IPS-NIHi7 (cell line): Measurements from ENCODE around the gene MAML3.

ENCODE experiments used
- DNase-seq: peaks from one replicate; pipeline ENCODE4 v3.0.0; 2012; ENCODE audit warnings: mixed read lengths; ENCODE audit errors: extremely low spot score

Gene MAML3

DNA sequence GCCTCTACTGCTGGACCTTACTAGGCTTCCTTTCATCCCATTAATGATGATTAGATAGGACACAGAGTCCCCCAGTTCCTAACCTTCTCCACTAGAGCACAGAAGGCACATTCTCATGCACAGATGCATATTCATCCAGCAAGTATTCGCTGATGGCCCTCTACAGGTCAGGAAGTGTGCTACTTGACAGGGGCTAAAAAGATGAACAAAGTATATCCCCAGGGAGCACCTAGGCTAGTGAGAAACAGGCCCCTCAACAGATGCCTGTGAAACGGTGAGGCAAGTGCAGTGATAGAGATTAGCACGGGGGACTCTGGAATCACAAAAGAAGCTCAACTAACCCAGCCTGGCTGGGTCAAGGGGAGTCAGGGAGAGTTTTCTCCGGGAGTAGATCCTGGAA, 392.5 kb downstream of the MAML3 start:
- DNase-seq = peak; percentile 34

DNA sequence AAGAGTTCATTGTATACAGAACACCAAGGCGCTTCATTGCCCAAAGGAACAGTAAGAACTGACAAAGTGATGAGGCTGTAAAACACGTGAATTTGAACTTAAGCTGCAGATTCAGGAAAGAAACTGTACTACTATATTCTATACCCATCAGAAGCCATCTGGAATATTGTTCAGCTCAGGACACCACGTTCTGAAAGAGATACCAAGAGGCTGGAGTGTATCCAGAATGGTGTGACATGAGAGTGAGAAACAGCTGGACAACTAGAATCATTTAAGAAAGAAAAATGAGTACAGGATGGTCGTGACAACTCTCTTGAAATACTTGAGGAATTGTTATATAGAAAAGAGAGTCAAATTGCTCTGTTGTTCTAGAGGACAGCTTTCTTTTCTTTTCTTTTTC, 393.4 kb downstream of the MAML3 start:
- no peak for DNase-seq

DNA sequence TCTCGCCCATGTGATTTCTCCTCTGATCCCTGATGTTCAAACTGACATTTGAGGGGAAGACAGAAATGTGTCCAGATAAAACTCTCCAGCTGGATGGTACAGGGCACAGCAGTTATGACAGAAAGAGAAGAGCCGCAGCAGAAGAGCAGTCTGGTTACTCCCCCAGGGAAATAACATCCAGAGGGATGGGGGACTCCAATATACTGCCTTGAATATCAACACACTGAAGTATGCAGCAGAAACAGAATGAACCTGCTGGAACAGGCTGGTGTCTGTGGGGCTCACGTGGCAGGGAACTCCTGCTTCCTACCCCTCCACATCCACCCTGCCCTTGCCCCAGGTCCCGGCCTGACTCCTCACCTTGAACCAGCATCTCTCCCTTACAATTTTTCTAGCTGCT, 394.9 kb downstream of the MAML3 start:
- no peak for DNase-seq

DNA sequence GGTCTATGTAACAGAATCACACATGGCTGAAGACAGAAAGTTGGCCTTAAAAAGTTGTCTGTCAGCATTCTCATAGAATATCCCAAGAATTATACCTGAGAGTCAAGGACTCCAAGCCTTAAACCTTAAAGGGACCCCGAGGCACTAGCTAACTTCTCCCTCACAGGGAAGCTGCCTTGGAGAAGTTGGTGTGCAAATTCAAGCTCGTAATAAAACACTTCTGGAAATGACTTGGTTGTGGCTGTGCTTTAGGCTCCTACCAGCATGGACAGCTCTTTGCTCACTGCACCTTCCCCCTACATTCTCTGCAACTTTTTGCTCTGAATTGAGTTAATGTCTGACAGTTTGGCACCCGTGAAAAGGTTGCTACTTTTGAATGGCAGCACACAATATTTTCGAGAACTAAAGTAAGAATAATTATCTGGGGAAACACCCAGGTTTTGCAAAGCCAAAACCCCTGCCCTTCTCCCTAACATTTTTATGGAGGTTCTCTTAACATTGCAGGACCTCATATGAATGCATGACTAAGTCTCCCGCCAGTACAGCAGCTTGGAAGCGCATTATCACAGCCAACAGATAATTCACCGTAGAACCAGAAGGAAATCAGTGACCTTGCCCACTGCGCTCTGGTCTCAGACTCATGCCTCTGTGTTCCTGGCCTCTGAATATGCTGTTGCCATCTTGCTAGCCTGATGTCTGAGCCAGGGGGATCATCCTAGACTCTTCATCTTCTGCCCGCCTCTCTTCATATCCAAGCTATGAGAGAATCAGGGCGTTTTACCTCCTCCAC, 397.4 kb downstream of the MAML3 start:
- no peak for DNase-seq

DNA sequence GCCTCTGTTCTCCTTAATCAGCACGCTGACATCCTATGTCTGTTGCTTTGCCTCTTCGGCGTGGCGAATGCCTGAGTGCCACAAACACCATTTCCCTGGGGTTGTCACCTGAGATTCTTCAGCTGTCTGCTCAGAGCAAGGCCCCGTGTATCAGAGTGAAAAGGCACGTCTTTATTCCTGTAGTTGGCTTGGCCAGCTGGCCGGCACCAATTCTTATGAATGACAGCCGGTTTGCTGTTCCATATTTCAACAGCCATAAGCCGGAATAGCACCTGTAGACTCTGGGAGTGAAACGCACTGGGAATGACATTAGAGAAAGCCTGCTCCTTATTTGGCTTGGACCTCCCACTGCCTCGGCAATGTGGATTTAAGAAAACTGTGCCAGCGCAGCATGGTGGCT, 399.0 kb downstream of the MAML3 start:
- DNase-seq = no peak

DNA sequence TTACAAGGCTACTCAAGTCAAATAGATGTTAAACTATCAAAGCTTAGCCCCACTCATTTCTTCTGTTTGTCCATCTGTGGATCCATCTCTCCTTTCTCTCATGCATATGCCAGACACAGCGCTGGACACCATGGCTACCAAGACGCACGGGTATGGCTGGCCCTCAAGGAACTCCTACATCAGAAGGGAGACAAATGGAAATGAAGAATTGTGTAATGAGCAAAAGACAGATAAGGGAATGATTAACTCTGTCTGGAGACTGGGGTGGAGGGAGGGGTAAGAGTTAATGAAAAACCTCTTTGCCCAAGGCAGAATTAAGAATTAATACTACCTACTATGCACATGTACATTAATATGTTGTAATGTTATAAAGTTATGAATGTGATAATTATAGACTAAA, 400.3 kb downstream of the MAML3 start:
- DNase-seq = no peak

DNA sequence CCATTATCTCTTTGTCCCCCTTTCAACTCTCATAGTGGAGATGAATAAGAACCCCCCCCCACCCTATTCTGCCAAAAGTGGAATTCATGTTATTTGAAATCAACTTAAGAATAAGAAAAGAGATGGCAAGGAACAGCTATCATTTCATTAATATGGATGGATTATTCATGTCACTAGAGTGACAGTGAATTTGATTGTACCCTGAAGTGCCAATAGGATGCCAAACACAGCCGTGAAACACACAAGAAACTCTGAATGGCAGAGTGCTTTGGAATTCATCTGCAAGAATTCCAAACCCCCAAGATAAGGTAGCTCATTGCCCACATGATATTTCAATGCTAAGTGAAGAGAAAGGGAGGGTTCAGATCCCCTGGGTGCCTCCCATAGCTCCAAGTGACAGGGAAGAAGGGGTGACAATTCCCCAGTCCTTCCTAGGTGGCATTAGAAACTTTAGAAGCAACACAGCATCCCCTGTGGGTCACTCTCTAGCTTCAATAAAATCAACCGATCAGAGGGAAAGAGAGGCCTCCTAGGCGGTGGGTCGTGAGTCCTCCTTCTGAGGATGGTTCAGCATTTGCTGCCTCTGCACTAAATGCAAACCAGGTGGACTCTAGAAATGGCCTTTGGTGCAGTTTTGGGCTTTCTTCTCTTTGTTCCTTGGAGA, 404.0 kb downstream of the MAML3 start:
- no peak for DNase-seq

DNA sequence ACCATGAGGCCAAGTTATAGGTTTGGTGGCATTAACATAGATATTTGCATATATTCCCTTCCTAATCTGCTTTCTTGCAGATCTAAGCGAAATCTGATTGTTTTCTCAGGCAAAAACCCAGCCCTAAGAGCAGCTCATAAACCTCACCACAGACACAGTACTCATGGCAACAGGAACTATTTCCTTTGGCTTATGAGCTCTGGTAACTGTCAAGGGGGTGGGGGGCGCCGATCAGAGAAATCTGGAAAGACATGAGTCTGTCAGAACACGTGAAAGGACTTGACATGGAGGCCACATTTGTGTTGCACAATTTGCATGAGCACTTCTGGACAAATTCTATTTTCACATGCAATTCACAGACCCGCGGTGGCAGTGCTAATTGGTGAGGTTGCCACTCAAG, 404.6 kb downstream of the MAML3 start:
- DNase-seq = no peak

DNA sequence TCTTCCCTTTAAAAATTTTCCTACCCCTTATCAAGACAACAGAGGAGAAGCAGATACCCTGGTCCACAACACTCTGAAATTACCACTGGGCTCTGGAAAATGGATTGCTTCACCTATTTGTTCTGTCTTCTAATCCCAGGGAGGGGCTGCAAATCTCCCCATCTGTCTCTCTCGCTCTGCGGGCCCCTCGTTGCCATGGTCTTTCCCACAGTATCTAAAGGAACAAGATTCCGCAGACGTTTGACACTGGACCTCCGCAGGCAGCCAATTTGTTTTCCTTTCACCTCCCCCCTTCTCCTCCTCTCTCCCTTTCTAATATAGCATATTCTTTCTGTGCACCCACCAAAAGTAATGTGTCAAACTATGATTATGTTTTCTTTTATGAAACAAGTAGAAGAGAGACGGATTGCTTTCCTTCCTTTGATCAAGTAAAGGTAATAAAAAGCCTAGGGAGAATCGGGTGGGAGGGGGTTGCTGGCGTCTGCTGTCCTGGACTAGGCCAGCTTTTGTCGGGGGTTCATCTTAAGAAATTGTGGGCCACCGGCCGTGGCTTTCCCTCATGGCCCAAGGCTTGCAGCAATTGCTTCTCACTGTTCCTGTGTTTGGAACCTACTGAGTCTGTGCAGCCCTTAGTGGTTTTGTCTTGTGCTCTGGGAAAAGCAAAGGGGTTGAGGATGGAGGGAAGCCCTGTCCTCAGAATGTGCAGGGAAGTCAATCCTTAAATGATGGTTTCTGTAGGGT, 407.4 kb downstream of the MAML3 start:
- no peak for DNase-seq

DNA sequence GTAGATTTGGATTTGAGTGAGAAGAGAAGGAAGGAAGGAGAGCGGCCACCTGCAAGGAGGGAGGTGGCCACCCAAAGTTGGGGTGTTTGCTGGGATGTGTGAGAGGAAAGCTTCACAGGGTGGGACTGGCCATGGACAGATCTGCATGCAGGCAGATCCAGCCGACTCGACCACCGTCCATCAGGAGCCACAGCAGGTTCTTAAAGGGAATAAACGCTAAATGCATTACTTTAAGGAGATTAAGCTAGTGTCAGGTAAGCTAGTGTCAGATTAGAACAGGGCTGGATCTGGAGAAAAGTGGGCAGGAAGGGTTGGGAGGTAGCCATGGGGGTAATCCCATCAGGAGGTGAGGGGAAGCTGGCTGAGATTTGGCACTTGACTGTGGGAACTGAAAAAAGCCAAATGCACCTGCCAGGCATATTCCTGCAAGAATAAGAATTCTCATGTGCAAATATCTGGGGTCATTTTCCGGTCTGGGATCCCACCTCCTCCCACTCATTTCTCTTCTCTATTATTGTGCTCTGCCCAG, 408.8 kb downstream of the MAML3 start:
- no peak for DNase-seq

DNA sequence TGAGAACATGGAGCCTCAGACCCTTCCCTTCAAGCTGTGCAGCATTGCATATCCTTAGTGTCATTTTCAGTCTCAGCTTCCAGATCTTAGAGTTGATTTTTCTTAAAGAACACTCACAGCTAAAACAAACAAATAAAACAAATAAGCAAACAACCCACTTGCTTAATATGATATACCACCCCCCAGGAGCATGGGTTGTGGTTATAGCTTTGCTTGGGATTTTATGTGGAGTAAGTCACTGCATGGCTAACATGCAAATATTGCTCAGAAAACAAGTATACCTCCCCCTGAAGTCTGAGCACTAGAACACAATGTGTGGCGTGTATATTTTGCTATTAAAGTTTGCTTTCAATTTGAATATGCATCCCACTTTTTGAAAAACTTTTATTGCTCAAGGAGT, 409.8 kb downstream of the MAML3 start:
- no peak for DNase-seq

DNA sequence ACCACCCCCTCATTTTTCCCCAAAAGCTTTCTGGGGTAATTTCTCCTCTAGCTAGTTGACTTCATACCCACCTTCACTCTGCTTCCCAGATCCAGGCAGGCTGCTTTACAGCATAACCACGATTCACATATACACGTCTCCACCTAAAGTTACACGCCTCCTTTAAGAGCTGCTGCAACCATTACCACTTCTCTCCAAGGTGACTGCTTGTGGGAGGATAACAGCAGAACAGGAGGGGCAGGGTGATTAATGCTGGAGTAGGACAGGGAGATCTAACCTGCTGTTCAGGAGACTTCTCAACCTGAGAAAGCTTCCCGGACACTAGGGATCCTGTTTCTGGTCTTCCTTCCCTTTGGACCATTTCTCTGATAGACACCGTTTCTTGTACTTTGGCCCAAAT, 411.0 kb downstream of the MAML3 start:
- DNase-seq = no peak

DNA sequence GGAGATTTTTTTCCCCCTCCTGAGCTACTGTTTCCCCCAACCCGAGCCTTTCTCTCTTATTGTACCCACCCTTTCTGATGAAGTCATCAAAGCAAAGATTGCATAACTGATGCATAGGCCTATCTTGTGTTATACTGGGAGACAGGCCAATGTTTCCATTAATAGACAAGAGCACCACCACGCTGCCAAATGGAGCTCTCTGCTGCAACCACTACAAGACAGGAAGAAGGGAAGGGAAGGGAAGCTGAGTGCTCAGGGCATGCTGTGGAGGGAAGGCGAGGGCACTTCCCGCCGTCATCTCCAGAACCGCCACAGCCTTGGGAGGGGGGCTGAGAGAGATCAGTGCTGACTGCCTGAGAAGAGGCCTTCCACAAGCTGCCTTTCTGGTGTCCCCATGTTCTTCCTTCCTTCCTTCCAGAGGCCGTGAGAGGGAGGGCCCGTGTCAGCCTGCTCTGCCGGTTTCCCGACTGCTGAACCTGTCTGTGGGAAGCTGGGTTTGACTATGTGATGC, 413.4 kb downstream of the MAML3 start:
- DNase-seq = no peak

DNA sequence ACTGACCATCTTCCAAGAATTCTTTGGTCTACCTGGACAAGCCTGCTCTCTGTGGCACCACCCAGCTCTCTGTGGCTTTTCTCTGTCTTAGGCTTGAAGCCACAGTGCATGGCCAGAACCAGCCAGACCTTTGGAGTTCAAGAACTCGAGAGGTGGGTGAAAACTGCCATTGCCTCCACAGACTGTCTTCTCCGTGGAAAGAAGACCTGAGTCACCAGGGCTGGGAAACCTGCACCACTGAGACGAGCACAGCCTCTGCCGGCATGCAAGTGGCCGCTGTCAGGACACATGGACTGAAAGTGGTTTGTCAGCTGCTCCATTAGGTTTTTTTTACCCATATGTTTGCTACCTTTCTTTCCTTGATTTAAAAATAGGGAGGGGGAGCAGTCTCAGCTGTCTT, 413.9 kb downstream of the MAML3 start:
- no peak for DNase-seq

DNA sequence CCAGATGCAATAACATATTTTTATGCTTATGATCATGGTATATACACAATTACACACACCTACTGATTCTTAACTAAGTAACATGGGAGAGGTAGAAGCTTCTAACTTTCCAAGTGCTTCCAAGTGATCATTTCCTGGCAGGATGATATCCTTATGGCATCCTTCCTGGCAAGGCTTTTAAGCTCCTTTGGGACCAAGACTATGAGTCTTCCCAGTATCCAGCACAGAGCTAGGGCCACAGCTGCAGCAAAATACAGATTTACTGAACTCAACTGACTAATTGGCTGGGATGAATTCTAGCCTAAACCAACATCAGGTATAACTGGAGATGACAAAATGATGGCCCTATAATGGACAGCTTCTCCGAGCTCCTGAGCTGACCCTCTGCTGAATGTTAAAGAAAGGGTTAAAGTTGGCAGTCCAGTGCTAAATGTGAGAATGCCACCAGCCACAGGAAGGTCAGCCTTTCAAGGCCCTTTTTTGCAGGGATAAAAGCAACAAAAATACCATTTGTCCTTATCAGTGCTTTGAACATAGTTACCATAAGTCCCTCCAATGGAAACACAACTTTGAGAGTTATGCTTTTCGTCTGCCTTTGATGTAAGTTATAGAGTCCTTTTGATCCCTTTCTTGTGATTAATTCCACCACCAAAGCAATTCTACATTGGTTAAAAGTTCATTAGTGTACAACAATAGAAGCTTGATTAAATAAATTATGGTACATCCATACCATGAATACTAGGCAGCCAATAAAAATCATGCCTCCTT, 415.0 kb downstream of the MAML3 start:
- DNase-seq = no peak

DNA sequence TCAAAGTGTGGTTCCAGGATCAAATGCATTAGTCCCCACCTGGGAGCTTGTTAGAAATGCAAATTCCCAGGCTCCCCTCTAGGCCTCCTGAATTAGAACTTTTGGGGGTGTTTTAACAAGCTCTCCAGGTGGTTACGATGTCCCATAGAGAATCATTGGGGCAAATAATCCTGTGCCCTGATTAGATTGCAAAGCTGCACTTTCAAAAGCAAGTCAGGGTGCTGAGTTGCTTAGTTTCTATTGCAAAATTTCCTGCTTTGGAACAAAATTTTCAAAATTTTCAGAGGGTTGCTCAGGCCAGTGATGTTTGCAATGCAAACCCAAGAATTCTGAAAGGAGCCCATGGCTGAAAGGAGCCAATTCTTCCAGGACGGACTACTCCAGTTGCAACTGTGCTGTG, 417.3 kb downstream of the MAML3 start:
- DNase-seq = no peak

DNA sequence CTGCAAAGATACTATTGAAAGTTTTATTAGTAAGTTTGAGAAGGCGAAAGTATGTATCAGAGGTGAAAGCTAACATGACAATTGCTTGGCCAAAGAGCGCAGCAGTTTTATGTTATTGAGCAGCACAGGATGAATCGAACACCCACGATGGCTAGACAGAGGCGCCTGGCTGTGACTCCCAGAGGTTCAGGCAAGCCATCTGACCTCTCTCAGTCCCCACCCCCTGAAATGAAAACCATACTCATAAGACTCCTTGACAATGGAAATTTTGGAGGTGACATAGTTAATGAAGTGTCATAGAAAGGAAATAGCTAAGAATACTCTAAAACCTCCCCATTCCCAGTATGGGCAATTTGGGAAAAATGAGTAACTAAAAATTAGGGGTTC, 417.7 kb downstream of the MAML3 start:
- DNase-seq = no peak

DNA sequence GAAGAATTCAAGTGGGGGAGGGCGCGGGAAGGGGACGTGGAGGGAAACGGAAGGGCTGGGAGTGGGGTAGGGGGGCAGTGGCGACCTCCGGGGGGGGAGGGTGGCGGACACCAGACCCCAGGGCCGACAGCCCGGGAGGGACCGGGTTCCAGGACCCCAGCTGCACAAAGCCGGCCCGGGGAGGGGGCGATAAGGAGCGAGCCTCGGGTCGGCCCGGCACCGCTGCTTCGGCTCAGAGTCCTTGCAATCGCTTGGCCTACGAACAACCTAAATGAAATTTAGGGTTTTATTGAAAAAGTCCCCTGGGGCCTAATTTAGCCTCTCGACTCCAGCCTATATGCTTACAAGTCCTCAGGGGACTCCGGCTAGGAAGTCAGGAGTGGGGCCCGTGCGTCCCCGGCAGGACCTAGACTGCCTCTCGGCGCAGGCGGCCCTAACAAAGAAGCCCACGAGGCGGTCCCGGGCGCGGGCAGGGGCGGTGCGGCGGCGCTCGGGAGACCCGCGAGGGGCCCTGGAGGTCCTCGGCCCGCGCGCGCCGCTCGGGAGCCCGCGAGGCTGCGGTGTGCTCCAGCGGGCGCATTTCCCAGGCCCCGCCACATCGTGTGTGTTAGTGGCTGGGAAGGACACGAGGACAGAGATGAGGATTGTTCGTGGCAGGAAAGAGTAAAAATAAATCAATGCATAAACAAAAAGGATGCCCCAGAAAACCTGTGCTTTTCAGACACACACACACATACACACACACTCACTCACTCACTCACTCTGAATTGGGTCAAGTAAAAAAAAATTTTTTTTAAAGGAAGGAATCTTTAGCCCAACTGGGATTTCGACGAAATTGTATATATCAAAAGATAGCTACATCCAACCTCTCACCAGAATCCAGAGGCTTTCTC, 418.4 kb downstream of the MAML3 start:
- DNase-seq = peak; percentile 68

DNA sequence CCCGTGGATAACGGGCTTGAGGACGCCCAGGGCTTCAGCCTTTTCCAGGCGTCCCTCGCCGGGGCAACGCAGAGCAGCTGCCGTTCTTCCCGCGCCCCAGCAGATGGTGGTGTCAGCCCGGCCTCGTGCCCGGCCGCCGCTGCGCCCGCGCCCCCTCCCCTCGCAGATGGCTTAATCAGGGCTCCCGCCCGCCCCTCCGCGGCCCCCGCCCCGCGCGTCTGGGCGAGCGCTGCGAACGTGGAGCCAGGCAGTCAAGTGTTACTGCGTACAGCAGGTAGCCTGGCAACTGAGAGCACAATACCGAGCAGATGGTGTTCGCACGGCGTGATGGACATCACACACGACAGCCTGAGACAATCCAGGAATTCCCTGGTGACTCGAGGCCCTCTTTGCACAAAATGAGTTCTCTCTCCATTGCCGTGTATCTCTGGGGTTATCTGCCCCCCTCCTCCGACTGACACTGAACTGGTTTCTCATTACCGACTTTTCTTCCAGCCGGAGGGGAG, 419.1 kb downstream of the MAML3 start:
- DNase-seq = peak; percentile 94

DNA sequence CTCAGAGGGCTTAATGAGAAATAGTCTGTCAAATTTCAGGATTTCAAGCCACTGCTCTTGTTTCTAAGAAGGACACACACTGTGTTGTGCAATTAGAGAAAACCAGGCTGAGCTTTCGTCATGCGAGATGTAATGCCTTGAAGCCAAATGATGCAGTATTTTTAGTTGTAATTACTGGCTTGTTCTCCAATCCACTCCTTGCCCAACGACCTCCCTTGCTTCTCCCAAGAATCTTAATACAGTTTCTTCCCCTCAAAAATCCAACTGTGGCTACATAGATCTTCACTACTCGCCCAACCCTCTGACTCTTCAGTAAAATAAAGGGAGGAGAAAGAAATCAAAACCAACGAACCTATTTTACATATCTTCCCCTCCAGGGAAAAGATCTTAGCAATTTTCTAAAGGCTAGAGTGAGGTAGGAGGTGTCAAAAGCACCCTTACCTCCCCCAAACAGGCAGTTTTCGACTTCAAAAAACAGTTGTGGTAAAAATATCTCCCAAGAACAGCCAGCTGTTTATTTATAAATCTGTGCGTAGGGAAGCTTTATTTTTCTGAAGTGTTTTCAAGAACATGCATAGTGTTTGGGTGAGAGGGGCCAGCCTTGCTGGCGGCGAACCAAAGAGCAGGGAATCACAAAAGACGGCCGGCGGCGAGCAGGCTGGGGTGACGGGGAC, 419.6 kb downstream of the MAML3 start:
- no peak for DNase-seq
